ENCODE measurements around the gene JARID2.

GRCh38 chr6:15331629-15332251, 85.9 kb downstream of the JARID2 start:
- no peak for TF ChIP-seq POLR2A (IDR thresholded peaks at IDR 0.05)
- TF ChIP-seq, protein P1, sequence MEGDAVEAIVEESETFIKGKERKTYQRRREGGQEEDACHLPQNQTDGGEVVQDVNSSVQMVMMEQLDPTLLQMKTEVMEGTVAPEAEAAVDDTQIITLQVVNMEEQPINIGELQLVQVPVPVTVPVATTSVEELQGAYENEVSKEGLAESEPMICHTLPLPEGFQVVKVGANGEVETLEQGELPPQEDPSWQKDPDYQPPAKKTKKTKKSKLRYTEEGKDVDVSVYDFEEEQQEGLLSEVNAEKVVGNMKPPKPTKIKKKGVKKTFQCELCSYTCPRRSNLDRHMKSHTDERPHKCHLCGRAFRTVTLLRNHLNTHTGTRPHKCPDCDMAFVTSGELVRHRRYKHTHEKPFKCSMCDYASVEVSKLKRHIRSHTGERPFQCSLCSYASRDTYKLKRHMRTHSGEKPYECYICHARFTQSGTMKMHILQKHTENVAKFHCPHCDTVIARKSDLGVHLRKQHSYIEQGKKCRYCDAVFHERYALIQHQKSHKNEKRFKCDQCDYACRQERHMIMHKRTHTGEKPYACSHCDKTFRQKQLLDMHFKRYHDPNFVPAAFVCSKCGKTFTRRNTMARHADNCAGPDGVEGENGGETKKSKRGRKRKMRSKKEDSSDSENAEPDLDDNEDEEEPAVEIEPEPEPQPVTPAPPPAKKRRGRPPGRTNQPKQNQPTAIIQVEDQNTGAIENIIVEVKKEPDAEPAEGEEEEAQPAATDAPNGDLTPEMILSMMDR (IDR thresholded peaks at IDR 0.05 in 4 of 5, conservative IDR thresholded peaks at IDR 0.05 in 1 of 5): no peak

All from gastrocnemius medialis (tissue), 4 donors.